HG02798 (cell line): ENCODE data around the gene TNRC6A.
"Not testable (repeated sequence)": the region's sequence is repeated elsewhere in the genome, so short reads cannot be mapped to it uniquely, and the experiment has no call there.

Source experiments
- ATAC-seq: cut with Tn5 transposase; IDR thresholded peaks from one replicate; pipeline ENCODE4 v1.9.1; 2021; ENCODE audit warnings: mild to moderate bottlenecking; ENCODE audit not compliant: unreplicated experiment, poor library complexity

The TNRC6A gene

GRCh38 chr16:24838554-24839266 is 109.3 kb downstream of the TNRC6A start:
- no peak for ATAC-seq

- no peak for ATAC-seq
Observed at GRCh38 chr16:24839347-24839972, 110.0 kb downstream of the TNRC6A start.

- no peak for ATAC-seq
Observed at GRCh38 chr16:24841291-24841690, 111.8 kb downstream of the TNRC6A start.

- ATAC-seq = no peak
Observed at GRCh38 chr16:24844101-24845030, 114.9 kb downstream of the TNRC6A start.

- ATAC-seq = not testable (repeated sequence)
Observed at GRCh38 chr16:24845031-24845365, 115.5 kb downstream of the TNRC6A start.

- ATAC-seq = no peak
Observed at GRCh38 chr16:24845726-24846547, 116.5 kb downstream of the TNRC6A start, which contains the start of gene SLC5A11. TSS of gene SLC5A11 (plus strand) at chr16:24845963. CDS start at chr16:24858644, 12,681 bp downstream.

GRCh38 chr16:24846548-24847357 is 117.3 kb downstream of the TNRC6A start:
- ATAC-seq = no peak

GRCh38 chr16:24847358-24847664 is 117.9 kb downstream of the TNRC6A start:
- ATAC-seq = no peak

- no peak for ATAC-seq
Observed at GRCh38 chr16:24848065-24848464, 118.6 kb downstream of the TNRC6A start.

GRCh38 chr16:24849641-24850040 is 120.2 kb downstream of the TNRC6A start:
- ATAC-seq = no peak

GRCh38 chr16:24850289-24850938 is 121.0 kb downstream of the TNRC6A start:
- ATAC-seq = no peak

- no peak for ATAC-seq
Observed at GRCh38 chr16:24851700-24852099, 122.2 kb downstream of the TNRC6A start.

- no peak for ATAC-seq
Observed at GRCh38 chr16:24852281-24852721, 122.8 kb downstream of the TNRC6A start.

GRCh38 chr16:24853169-24853824 is 123.8 kb downstream of the TNRC6A start:
- no peak for ATAC-seq

- ATAC-seq = no peak
Observed at GRCh38 chr16:24853830-24854229, 124.4 kb downstream of the TNRC6A start.

GRCh38 chr16:24854607-24855171 is 125.2 kb downstream of the TNRC6A start:
- no peak for ATAC-seq

GRCh38 chr16:24855678-24856077 is 126.2 kb downstream of the TNRC6A start:
- no peak for ATAC-seq

GRCh38 chr16:24856871-24857270 is 127.4 kb downstream of the TNRC6A start:
- not testable (repeated sequence) for ATAC-seq
